GM12878 (cell line): ENCODE results near the gene AATF. TPM values are rescaled to one million over a fixed set of nuclear protein-coding genes. Genes with fewer than 3 reads are reported as not detected.

Source experiments
- ATAC-seq: fragments of 200-7000 bp; cut with Tn5 transposase; 3 replicates; pipeline ENCODE4 v1.9.1; 2020; ENCODE audit warnings: mild to moderate bottlenecking, moderate library complexity
- BruUV-seq: library from RNA; stranded (reverse); fragments of 400-500 nt; replicated peaks from 2 replicates; lab custom pipeline; 2021; lab: Mats Ljungman, UMichigan
- CTCF ChIA-PET: fragments of 300-600 bp; sonication (Branson Sonifier 250); formaldehyde crosslinking; extraction: SDS; loops from one replicate; lab custom pipeline; 2021; ENCODE audit warnings: inconsistent platforms; lab: Yijun Ruan, JAX
- POLR2A ChIA-PET: fragments of 350-600 bp; formaldehyde crosslinking; extraction: SDS; loops from one replicate; lab custom pipeline; 2021; ENCODE audit warnings: inconsistent platforms; lab: Charles Lee
- RAD21 ChIA-PET: fragments of 300-600 bp; sonication (Branson Sonifier 250); formaldehyde crosslinking; loops from one replicate; lab custom pipeline; 2023; ENCODE audit warnings: antibody characterized with exemption; ENCODE audit not compliant: unreplicated experiment; lab: Charles Lee
- SMC1A ChIA-PET: fragments of 300-600 bp; sonication (Branson Sonifier 250); formaldehyde crosslinking; loops from one replicate; lab custom pipeline; 2023; ENCODE audit not compliant: unreplicated experiment, uncharacterized antibody; lab: Charles Lee
- DNase-seq: peaks from one replicate; pipeline ENCODE4 v3.0.0-alpha.2; 2011; ENCODE audit warnings: low read depth, low spot score
- FAIRE-seq: peaks from 3 replicates; lab custom pipeline; 2011; peaks lifted over from hg19 to GRCh38; lab: Jason Lieb, UNC
- H2AFZ ChIP-seq: 2 replicates; pipeline ENCODE4 v1.6.0; 2011; ENCODE audit warnings: low read depth, low read length, control low read depth; ENCODE audit not compliant: control insufficient read depth
- H3K27ac ChIP-seq: 2 replicates; pipeline ENCODE4 v1.5.1; 2011; ENCODE audit warnings: control low read depth; ENCODE audit not compliant: control insufficient read depth, insufficient read depth
- H3K27me3 ChIP-seq, 2 experiments: replicated peaks in 1 of 2; 2 replicates each; pipeline versions ENCODE4 v1.6.0 to v1.6.1; 2011; ENCODE audit warnings: low read length in 1 of 2; ENCODE audit not compliant: control insufficient read depth in 2 of 2, insufficient read depth in 2 of 2
- H3K36me3 ChIP-seq, 2 experiments: 2 replicates each; pipeline ENCODE4 v1.5.1; 2011; ENCODE audit warnings: low read length in 1 of 2; ENCODE audit not compliant: control insufficient read depth in 2 of 2, insufficient read depth in 2 of 2
- H3K4me1 ChIP-seq: 2 replicates; pipeline ENCODE4 v1.6.1; 2011; ENCODE audit warnings: mild to moderate bottlenecking, low read length, moderate library complexity, mixed read lengths; ENCODE audit not compliant: control insufficient read depth, insufficient read depth
- H3K4me2 ChIP-seq: 2 replicates; pipeline ENCODE4 v1.6.0; 2011; ENCODE audit warnings: control low read depth; ENCODE audit not compliant: control insufficient read depth, insufficient read depth
- H3K4me3 ChIP-seq: fragments of 200-600 bp; sonication (generic); 2 replicates; pipeline ENCODE4 v1.5.1; 2016
- H3K79me2 ChIP-seq: 2 replicates; pipeline ENCODE4 v1.6.0; 2011; ENCODE audit warnings: low read length; ENCODE audit not compliant: control insufficient read depth, insufficient read depth
- H3K9ac ChIP-seq: 2 replicates; pipeline ENCODE4 v1.8.0; 2011; ENCODE audit warnings: low read length, control low read depth, mixed read lengths; ENCODE audit not compliant: control insufficient read depth, insufficient read depth
- H3K9me3 ChIP-seq: replicated peaks from 3 replicates; pipeline ENCODE4 v1.5.1; 2011; ENCODE audit warnings: mild to moderate bottlenecking, low read length; ENCODE audit not compliant: control insufficient read depth, insufficient read depth
- H4K20me1 ChIP-seq: 2 replicates; pipeline ENCODE4 v1.6.0; 2011; ENCODE audit not compliant: control insufficient read depth, insufficient read depth
- CHD1 ChIP-seq: IDR thresholded peaks from 2 replicates; pipeline ENCODE4 v1.6.1; 2012; ENCODE audit warnings: low read depth, low read length, improper control_type of control experiment
- E2F4 ChIP-seq: IDR thresholded peaks from 2 replicates; pipeline ENCODE4 v1.6.1; 2012; ENCODE audit warnings: low read depth, low read length, improper control_type of control experiment
- FOXK2 ChIP-seq: fragments of 450-650 bp; IDR thresholded peaks from 2 replicates; pipeline ENCODE4 v1.6.1; 2017; ENCODE audit warnings: mild to moderate bottlenecking, moderate library complexity
- HCFC1 ChIP-seq: fragments of 150-350 bp; IDR thresholded peaks from 2 replicates; pipeline ENCODE4 v1.6.1; 2014; ENCODE audit warnings: low read length
- JUND ChIP-seq: IDR thresholded peaks from 2 replicates; pipeline ENCODE4 v1.6.1; 2012; ENCODE audit warnings: low read depth, mild to moderate bottlenecking, low read length, improper control_type of control experiment, moderate library complexity
- NRF1 ChIP-seq: conservative IDR thresholded peaks from 2 replicates; pipeline ENCODE4 v1.6.1; 2011; ENCODE audit warnings: mild to moderate bottlenecking, low read depth, low read length, improper control_type of control experiment
- POLR2AphosphoS2 ChIP-seq: IDR thresholded peaks from 2 replicates; pipeline ENCODE4 v1.6.1; 2011; ENCODE audit warnings: low read depth, mild to moderate bottlenecking, low read length, improper control_type of control experiment, moderate library complexity
- POLR2AphosphoS5 ChIP-seq: IDR thresholded peaks from 2 replicates; pipeline ENCODE4 v1.6.1; 2011; ENCODE audit warnings: mild to moderate bottlenecking, low read length, inconsistent platforms
- RFX5 ChIP-seq: IDR thresholded peaks from 2 replicates; pipeline ENCODE4 v1.6.1; 2011; ENCODE audit warnings: low read depth, low read length, improper control_type of control experiment
- RUNX3 ChIP-seq: IDR thresholded peaks from 2 replicates; pipeline ENCODE4 v1.6.1; 2012; ENCODE audit warnings: low read length, inconsistent platforms
- SMAD5 ChIP-seq: IDR thresholded peaks from 2 replicates; pipeline ENCODE4 v1.6.1; 2016; ENCODE audit warnings: antibody characterized with exemption, low read depth
- TCF7 ChIP-seq: IDR thresholded peaks from 2 replicates; pipeline ENCODE4 v1.6.1; 2014; ENCODE audit warnings: antibody characterized with exemption, borderline replicate concordance
- ZNF217 ChIP-seq: fragments of 450-650 bp; IDR thresholded peaks from 2 replicates; pipeline ENCODE4 v1.6.1; 2017; ENCODE audit warnings: antibody characterized with exemption, mild to moderate bottlenecking
- ZNF592 ChIP-seq: fragments of 450-650 bp; IDR thresholded peaks from 2 replicates; pipeline ENCODE4 v1.6.1; 2017; ENCODE audit warnings: mild to moderate bottlenecking, moderate library complexity
- WGBS: methylation state at CpG from one replicate; pipeline ENCODE4 v1.1.6; 2016; ENCODE audit warnings: low lambda C conversion rate; ENCODE audit not compliant: insufficient replicate concordance, insufficient coverage; ENCODE audit errors: missing lambda C conversion rate; 5-methylcytosine and 5-hydroxymethylcytosine counted together
- in situ Hi-C: fragments of 300-500 bp; cut with MboI; formaldehyde crosslinking; loops from 9 replicates; pipeline ENCODE4 v1.14.3; 2018; ENCODE audit warnings: mixed read lengths
- intact Hi-C: fragments of 100-400 bp; cut with micrococcal nuclease; formaldehyde crosslinking; loops from one replicate; pipeline ENCODE4 v1.14.2; 2022; ENCODE audit not compliant: unreplicated experiment
- polyA plus RNA-seq, 11 experiments: library from polyadenylated mRNA; depleted of rRNA in 4 of 11; unstranded in 6 of 11; stranded (reverse) in 5 of 11; fragments of >200 nt; fragmentation: Nextera tagmentation in 4 of 11; fragmentation: Illumina TruSeq in 1 of 11; extraction: Ambion mirVana in 4 of 11; extraction: Trizol in 1 of 11; gene quantifications; 1 replicate in 1 of 11; 2 replicates in 10 of 11; pipeline versions ENCODE4 v1.2.1 to v1.2.3, GENCODE V29; 2011 to 2016; ENCODE audit warnings: inconsistent platforms in 2 of 11, missing spikeins in 2 of 11, low read depth in 1 of 11
- total RNA-seq, 4 experiments: library from RNA; depleted of rRNA in 3 of 4; stranded (reverse); fragments of >200 nt in 3 of 4; fragmentation: Illumina TruSeq in 1 of 4; extraction: Trizol in 1 of 4; gene quantifications; 2 replicates each; pipeline versions ENCODE4 v1.2.1 to v1.2.3, GENCODE V29; 2013 to 2021
- TF ChIP-seq, protein P1 (sequence below): IDR thresholded peaks from 2 replicates; pipeline ENCODE4 v1.6.1; 2012; ENCODE audit warnings: low read length, inconsistent platforms

Gene AATF
- total and polyA plus RNA-seq, 10 of the 15 experiments (the other 5 are each of a cell fraction or from before 2014, with no cell fraction given): 36.8 to 110 (median 77.9) TPM

DNA sequence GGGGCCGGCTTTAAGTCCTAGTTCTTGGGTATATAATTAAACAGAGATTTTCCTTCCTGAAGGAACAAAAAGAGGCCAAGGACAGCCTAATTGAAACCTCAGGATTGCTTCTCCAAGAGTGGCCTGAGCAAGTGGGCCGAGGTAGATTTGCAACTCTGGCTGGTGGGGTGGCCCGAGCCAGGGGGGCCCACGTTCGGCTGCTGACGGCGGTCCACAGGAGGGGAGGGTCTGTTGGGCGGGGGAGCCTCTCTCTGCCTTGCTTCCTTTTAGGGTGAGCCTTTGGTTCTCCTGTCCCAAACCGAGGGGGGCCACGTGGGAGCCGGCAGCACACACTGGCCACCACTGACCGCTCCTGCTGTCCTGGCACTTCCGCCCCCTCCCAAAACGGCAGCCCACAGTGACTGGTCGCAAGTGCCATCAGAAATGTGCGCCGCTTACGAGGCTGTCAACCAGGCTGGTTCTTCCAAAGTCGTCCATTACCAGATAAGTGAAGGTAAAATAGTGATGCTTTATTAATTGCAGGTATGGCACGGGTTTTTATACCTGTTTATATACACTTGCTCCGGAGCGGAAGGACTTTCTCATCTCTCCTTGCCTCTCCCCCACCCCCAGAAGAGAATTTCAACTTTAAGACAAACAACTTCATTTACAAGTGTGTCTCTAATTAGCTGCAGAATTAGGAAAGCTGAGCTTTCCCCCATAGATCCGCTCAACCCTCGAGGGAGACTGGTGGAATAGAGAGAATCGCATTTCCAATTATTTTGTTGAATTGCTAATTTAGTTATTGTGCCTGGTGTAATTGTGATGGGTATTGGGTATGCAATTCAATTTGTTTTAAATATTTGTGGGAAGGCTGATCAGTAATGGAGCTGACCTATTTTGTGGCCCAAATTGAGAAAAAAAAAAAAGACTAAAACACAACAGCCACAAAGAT lies 117.8 kb downstream of the AATF start (continued):
- TF ChIP-seq E2F4 (no peak), POLR2AphosphoS2 (no peak)

- intact Hi-C loops (no loop called here), in situ Hi-C loops (loop anchor here (25.0 kb wide), 1 partner anchor 455 kb away; the partner anchor contains the start of gene MRM1)
- Histone ChIP-seq H2AFZ (no peak overlapping the region), H3K36me3 (no peaks in the 10 kb centered on the region), H3K9ac (no peak overlapping the region), H3K27ac (no peak overlapping the region), H3K27me3 (no peaks in the 10 kb centered on the region), H3K4me2 (no peak overlapping the region), H3K9me3 (no peaks in the 10 kb centered on the region), H3K4me3 (no peak overlapping the region), H4K20me1 (no peaks in the 10 kb centered on the region), H3K4me1 (no peaks in the 10 kb centered on the region), H3K79me2 (no peaks in the 10 kb centered on the region)
- RAD21 ChIA-PET: interaction anchor here (0.9 kb wide), 1 partner anchor 20 kb away, joined by 3 read pairs; no protein-coding TSS in a partner anchor
- POLR2A ChIA-PET: no interaction called here
- no TSS peak for BruUV-seq
- FAIRE-seq (no peak), DNase-seq (no peak), ATAC-seq (no peak)
- CTCF ChIA-PET: no interaction called here
- SMC1A ChIA-PET: interaction anchor here (0.8 kb wide), 1 partner anchor 306 kb away, joined by 3 read pairs; no protein-coding TSS in a partner anchor
- 53% methylated on average over 13 of the region's 13 CpGs for WGBS
- no peak for TF ChIP-seq FOXK2
- TF ChIP-seq RUNX3: no peak
- TF ChIP-seq, protein P1, sequence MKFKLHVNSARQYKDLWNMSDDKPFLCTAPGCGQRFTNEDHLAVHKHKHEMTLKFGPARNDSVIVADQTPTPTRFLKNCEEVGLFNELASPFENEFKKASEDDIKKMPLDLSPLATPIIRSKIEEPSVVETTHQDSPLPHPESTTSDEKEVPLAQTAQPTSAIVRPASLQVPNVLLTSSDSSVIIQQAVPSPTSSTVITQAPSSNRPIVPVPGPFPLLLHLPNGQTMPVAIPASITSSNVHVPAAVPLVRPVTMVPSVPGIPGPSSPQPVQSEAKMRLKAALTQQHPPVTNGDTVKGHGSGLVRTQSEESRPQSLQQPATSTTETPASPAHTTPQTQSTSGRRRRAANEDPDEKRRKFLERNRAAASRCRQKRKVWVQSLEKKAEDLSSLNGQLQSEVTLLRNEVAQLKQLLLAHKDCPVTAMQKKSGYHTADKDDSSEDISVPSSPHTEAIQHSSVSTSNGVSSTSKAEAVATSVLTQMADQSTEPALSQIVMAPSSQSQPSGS: no peak
- TF ChIP-seq HCFC1: no peak
- TF ChIP-seq ZNF592: no peak
- TF ChIP-seq CHD1: no peak
- no peak for TF ChIP-seq SMAD5
- TF ChIP-seq RFX5: no peak
- TF ChIP-seq NRF1: no peak
- TF ChIP-seq POLR2AphosphoS5: no peak
- no peak for TF ChIP-seq JUND
- TF ChIP-seq ZNF217: no peak
- TF ChIP-seq TCF7: no peak
These were observed 118.9 kb downstream of the AATF start for GRCh38 chr17:37067555-37068111.
